ENCODE results near the gene TCF4.

GRCh38 chr18:55369346-55369745 lies 218.6 kb downstream of the TCF4 start:
- TF ChIP-seq FOSL1 (IDR thresholded peaks at IDR 0.05; ENCODE audit: low read depth) (no peak), CTCF (IDR thresholded peaks at IDR 0.05 in 2 of 3, conservative IDR thresholded peaks at IDR 0.05 in 1 of 3; ENCODE audit: borderline replicate concordance in 1 of 3, insufficient read depth in 1 of 3, low read depth in 2 of 3, low read length in 2 of 3) (no peak), EZH2 (IDR thresholded peaks at IDR 0.05) (no peak), POLR2AphosphoS5 (IDR thresholded peaks at IDR 0.05; ENCODE audit: low read depth, low read length) (no peak), JUND (IDR thresholded peaks at IDR 0.05) (no peak), ZBTB33 (IDR thresholded peaks at IDR 0.05; ENCODE audit: extremely low read depth, insufficient replicate concordance, low read length) (no peak), REST (IDR thresholded peaks at IDR 0.05; ENCODE audit: low read depth) (no peak), POLR2A (IDR thresholded peaks at IDR 0.05; ENCODE audit: borderline replicate concordance, extremely low read depth, insufficient read depth, insufficient read length) (no peak), SRF (IDR thresholded peaks at IDR 0.05; ENCODE audit: low read depth) (no peak), EGR1 (IDR thresholded peaks at IDR 0.05; ENCODE audit: low read depth) (no peak), MAX (IDR thresholded peaks at IDR 0.05) (no peak), EZH2phosphoT487 (IDR thresholded peaks at IDR 0.05; ENCODE audit: borderline replicate concordance) (no peak), TCF7L2 (IDR thresholded peaks at IDR 0.05; ENCODE audit: borderline replicate concordance, extremely low read depth, insufficient read depth, insufficient read length) (no peak), ELF1 (IDR thresholded peaks at IDR 0.05; ENCODE audit: borderline replicate concordance, low read depth) (no peak)
